HG02938 (cell line): Measurements from ENCODE around the gene DENND1A.

Experiments
- ATAC-seq: cut with Tn5 transposase; IDR thresholded peaks from one replicate; pipeline ENCODE4 v1.9.1; 2021; ENCODE audit warnings: mild to moderate bottlenecking, moderate library complexity; ENCODE audit not compliant: unreplicated experiment

The DENND1A gene

DNA sequence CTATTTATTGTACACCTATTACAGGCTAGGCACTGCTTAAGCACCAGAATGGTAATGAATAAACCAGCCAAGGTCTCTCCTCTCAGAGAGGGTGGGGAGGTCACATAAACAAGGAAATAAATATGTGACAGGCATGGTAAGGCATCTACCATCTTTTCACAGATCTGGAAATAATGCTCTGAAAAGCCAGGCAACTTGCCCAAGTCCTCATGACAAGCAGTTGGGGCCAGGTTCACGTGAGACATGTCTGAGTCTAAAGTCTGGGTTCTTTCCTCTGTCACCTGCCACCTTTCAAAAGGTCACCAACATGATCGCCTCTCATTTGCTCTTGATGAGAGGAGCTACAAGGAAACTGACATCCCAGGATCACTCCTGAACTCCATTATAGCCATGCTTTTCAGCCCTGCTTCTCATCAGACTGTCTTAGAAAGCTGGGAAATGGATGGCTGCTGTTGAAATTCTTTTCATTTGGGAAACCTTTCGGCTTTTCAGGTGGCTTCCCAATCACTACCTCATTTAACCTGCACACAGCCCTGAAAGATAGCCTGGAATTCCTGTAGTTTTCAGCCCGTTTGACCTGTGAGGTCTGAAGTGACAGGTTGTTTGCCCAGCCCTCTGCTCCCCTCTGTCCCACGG lies 450.8 kb downstream of the DENND1A start:
- no peak for ATAC-seq

DNA sequence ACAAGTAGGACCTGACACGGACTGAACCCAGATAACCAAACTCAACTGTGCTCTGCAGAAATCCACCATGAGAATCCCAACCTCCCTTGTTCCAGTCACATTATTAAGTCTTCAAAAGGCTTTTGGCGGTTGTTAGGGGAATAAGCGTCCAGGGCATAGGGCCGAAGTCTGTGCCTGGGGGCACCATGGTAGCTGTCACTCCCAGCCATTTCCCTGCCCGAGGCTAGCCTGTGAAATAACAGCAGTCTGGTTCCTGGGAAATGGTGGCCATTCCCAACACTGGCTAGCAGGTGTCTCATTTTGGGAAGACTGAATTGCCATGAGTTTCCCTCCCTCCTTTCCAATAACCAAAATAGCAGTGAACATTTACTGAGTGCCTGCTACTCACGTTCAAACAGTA lies 451.8 kb downstream of the DENND1A start:
- ATAC-seq = no peak

DNA sequence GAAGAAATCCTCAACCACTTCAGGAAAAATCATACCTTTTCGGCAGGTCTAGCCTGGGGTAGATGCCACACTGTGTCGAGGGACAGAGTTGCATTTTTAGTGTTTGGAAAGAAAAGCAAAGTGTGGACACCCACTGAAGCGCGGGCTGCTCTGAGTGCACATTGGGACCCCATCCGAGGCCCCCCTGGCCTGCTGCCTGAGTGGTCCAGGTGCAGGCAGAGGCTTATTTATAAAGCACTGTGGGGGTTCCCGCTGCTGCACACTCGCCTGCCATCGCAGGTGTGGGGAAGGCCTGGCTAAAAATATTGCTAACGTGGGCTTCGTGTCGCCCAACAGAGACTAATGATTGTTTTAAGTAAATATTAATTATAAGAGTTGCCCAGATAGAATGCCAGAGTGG lies 454.5 kb downstream of the DENND1A start:
- no peak for ATAC-seq

DNA sequence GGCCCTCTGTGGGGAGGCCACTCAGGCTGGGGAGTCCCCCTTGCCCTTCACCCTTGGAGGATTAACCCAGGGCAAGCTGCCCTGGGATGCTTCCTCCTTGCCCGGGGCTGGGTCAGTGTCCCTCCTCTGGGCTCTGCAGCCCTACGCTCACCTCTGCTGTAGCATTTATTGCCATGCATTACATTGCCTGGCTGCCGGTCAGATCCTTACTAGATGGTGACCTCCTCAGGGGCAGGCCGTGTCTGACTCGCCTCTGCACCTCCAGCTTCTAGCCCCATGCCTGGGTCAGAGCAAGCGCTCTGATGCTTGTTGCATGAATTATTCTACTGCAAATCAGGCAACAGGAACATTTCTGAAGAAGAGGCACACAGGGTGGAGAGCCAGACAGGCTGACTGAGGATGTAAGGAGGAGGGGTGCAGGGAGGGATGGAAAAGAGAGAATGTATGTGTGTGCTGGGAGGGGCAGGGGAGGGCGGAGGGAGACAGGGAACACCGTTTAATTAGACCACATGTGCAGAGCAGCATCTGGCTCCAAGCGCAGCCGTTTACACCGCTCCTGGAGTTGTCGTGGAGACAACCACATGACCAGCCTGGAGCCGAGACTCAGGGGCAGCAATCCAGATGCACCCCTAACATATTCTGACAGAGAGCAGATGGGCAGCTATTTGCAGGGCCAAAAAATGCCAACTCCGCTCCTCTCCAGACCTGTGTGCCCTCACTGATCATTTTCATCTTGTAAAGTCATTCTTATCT lies 456.9 kb downstream of the DENND1A start:
- no peak for ATAC-seq

DNA sequence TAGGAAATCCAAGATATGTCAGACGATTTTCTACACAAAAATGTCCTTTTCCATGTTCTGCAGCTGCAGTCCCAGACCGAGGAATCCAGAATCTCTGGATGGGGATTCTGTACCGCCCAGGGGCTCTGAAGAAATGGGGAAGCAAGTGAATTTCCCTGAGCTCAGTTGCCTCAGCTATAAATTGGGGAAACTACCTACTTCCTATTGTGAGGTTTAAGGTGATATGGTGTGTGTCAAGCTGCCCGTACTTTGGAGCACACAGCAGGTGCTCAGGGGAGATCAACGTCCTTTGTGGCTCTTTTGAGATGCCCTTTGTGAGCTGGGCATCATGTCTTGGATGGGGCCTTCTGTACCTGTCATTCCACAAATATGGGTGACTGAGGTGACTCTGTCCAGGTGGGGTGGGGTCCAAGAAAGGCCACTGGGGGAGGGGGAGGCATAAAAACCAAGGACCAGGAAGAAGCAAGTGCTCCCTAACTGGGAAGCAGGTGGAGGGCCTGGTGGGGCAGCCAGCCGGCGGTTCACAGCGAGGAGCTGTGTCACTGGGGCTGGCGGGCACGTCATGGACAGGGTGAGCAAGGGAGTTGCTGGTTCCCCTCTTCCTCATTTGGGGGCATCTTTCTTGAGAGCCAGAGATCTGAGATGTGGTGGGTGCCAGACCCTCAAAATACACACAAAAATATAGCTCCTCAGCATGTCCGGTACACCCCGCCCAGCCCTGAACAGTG lies 457.9 kb downstream of the DENND1A start:
- no peak for ATAC-seq

DNA sequence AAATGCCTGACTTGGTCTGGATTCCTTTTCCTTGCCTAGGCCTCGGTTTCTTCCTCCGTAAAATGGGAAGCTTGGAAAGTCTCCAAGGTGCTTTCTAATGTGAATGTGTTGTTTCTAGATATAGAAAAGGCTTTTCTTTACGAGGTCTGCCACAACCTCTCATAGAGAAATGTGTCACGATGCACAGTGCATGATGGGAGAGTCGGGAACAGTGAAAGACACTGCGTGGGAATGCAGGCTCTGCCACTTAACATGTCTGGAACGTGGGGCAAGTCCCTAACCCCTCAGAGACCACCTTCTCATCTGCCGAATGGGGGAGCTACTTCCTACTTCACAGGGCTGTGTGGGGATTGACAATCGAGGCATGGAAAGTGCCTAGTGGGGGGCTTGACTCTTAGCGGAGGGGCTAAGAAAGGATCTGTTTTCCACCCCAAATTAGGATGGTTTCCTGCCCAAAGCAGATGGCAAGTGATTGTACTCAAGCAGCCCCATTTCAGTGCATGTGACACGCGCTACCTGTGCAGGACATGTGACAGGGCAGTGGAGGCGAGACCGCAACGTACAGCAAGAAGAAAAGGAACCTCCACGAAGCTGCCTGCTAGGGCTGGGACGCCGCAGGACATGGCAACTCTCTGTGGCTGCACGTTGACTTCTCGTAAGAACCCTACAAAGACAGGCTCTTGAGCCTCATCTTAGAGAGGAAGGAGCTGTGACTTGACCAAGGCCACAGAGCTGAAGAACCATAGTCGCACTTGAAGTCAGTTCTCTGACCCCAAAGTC lies 458.7 kb downstream of the DENND1A start:
- no peak for ATAC-seq

DNA sequence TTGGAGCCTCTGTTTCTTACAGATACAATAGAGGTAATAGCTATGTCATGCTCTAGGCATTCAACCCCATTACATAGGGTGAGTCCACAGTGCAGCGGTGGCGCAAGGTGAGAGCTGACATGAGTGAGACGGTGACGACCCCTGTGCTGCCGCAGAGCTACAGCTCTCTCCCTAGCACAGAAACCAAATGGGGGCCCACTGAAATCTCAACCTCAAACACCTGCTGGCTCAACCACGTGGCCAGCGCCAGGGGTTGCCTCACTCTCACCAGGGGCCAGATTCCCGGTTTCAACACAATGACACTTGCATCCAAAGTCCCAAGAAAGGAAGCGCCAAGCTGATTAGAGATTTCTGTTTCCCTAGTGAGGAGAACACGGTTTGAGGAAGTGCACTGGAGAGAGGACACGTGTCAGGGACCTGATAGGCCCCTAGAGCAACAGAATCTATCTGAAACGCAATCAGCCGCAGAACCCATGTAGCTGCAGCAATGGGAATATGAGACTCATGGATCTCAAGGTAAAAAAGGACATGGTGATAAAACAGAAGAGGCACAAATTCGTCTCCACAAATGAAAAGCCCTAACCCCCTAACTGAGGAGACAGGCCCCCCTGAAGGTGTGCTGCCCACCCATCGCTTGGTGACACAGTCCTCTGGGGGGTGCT lies 459.7 kb downstream of the DENND1A start:
- no peak for ATAC-seq

DNA sequence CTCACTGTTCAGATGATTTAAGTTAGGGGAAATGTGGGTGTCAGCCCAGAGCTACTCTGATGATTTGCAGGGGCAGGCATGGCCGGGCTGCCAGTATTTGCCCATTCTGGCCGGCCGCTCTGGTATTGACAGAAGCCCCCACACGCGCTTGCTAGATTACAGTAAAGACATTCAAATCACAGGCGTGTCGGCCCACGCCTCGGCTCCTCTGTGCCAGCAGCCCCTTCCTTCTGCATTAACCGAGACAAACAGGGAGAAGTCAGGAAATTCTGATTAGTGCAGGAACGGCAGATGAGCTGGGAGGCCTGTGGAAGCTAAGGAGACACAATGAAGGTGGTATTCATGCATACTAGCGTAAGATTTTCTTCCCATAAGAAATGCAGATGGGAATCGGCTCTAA lies 460.6 kb downstream of the DENND1A start:
- ATAC-seq = no peak

DNA sequence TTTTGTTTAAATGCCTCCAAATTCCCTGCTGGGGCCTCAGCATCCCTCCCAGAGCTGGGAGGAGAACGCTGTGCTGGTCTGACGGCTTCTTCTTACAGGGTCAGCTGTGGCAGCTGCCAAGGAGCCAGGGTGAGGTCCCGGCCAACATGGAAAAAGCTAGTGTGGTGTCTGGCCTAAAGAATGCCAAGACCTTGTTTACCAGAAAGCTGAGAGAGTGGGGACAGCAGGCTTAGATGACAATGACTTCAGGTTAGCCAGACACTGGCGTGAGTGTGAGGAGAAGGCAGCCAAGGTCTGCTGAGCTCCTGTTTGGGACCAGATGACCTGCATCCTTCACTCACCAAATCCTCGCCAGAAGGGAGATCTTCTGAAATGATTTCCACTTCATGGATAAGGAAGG lies 461.4 kb downstream of the DENND1A start:
- no peak for ATAC-seq

DNA sequence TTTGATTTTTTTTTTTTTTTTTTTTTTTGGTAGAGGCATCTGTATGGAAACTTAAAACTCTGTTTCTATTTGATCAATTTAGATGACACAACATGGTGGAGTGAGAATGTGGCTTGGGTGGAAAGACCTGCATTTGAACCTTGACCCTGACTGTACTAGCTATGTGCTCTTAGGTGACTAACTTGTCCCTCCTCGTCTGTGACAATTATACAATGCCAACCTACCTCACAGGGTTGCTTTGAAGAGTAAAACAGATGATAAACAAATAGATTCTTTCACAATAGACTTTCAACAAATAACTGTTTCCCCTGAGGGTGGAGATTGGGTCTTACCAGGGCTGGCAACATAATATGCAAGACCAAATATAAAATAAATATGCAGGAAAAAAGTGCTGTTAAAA lies 464.6 kb downstream of the DENND1A start:
- ATAC-seq = no peak

DNA sequence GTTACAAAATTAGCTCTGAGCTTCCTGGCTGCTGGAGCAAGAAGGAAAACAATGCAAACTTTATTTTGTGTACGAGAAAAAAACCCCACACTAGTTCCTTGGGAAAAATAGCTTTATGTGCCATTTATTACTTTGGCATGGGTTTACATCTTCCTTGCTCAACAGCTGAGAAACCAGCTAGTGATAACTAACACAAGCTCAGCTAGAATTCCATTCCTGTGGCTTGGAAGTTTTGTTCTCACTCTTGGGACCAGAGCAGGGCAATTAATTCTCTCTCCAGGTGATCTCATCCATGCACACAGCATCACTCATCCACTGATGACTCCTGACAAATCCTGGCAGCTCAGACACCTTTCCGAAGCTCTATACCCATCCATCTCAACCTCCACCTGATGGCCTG lies 469.8 kb downstream of the DENND1A start:
- ATAC-seq = no peak

DNA sequence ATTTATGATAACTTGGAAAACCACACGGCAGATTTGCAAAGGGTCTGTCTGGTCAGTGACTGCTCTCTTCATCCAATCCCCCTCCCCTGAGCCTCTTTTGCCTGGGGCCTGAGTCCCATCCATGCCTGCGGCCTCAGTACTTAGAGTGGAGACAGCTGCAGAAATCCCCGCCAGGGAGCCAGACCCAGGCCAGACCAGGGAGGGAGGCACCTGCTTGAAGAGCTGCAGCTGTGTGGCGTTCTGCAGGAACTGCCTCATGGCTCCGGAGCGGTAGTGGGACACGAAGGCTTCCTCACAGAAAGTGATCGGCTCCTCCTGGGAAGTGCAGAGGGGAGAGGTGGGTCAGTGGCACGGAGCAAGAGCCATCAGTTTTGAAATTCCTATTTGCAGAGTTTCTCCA lies 472.3 kb downstream of the DENND1A start:
- ATAC-seq = no peak

DNA sequence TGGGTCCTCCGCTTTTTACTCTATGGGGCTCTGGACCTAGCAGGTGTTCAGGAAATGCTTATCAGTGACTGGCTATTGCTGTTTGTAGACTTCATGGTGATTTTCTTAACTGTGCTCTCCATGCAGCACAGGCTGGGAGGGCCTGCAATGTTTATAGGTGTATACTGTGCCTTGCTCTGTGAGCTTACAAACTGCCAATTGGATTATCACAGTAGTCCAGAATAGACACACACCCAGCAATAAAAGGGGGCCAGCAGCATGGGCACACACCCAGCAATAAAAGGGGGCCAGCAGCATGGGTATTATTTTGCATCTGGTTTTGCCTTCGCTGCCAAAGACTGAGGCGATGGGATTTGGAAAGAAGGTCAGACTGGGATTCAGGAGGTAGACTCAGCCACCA lies 473.9 kb downstream of the DENND1A start:
- ATAC-seq = no peak

DNA sequence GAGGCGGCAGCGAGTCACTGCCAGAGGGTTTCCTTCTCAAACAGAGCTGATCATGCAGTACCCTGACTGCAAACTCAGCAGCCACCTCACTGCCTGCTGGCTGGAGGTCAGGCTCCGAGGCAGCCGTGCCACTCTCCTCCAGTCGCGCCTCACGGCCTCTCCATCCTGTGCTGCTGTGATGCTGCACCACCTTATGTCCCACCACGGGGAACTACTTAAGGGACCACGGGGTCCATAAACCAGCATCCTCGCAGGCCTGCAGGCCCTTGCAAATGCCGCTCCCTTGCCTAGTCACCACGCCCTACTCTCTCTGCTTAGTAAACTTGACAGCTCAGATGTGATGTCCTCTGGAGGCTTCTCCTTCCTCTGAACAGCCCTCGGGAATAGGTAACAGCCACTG lies 474.7 kb downstream of the DENND1A start:
- no peak for ATAC-seq

DNA sequence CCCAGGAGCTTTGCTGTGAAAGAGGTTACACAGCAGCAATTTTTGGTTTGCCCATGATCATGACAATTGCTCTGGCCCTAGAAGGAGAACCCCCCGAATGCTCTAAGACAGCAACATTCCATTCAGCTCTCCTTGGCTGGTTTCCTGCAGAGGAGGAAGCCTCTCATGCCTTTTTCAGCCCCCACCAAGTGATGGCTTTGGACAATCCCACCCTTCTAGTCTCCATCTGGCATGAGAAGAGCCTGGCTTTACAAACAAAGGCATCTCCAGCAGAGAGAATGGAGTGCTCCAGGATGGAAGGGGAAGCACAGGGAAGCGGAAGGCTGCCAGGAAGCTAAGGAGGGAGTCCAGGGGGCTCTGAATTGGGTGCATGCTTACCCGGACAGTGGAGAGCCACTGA lies 475.6 kb downstream of the DENND1A start:
- ATAC-seq = no peak

DNA sequence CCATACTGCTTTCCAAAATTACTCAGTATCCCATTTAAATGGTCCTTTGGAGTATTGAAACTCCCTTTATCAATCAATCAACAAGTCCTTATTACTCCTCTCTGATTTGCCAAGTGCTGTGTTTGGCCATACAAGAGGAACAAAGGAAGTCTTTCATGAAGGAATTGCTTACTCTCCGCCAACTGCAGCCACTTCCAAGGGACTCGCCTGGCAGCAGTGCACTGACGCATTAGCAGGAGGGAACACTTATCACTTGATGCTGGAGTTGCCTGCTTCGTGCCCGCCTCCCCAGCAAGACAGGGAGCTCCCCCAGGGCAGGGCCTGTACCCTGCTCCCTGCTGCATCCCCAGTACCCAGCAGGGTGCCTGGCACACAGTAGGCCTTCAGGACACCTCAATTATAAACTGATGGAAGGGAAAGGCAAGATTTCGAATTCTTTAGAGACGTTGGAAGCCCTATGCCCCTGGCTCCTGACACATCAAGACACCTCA lies 476.1 kb downstream of the DENND1A start:
- ATAC-seq = no peak

DNA sequence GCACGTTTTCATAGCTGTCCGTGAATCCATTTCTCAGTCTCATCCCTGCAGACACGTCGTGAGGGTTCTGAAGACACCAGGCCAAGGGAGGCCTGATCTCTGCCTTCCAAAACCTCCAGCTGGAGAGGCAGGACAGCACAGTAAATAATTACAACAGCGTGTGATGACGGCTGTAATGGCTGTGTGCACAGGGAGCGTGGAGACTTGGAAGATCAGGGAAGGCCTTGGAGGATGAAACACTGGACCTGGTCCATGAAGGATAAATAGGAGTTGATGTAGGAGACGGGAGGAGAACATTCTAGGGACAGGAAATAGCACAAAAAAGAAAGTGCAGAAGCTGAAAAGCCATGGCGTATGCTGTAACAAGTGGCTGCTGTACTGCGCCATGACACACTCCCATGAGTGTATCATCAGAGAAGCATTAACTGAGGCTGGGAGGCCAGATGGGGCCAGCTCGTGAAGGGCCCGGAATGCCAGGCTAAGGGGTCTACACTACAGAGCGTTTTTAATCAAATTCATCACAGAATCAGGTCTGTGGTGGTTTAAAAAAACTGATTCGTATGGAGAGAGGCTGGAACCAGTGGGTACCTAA lies 476.8 kb downstream of the DENND1A start:
- no peak for ATAC-seq

DNA sequence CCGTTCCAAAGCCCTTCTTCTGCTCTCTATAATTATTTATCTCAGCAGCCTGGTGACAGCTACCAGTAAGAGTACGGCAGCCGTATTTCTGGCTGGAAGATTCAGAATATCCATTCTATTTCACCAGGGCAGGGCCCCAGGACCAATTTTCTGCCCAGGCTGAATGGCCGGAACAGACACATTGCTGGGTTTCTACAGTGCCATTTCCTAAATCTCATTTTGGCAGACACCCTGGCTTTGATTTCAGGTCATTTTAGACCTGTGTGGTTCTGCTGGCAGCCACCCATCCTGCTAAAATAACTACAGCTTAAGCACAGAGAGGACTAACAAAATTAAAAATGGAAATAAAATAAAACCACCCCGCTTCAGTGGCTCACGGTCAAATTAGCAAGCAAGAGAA lies 478.9 kb downstream of the DENND1A start:
- no peak for ATAC-seq

DNA sequence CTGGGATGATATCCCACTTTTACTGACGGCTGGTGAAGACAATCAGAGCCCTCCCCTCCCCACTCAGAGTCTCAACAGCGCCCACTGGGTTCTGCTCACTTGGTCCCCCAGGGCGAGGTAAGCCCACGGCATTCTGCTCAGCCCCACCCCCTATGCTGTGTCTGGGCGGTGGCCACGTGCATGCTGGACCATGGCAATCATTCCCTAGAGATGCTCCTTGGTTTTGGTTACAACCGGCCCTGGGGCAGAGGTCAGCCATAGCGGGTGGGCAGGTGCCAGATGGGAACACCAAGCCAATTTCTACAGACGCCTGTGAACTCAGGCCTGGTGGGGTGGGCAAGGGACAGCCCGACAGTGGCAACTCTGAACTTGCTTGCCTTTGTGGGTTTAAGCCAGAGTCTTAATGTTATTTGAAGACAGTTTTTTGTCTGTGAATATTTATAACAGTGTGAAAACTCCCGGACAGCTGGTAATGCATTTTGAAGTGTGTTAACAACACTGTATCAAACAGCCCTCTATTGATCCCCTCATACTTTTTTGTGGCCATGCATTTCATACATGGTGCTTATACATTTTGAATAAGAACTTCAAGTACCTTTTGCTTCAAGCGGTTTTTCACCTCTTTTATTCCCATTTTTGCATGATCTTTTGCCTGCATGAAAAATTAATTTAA lies 479.7 kb downstream of the DENND1A start:
- no peak for ATAC-seq
